Measurements from ENCODE around the gene NOS1AP. TPM values are rescaled to one million over a fixed set of nuclear protein-coding genes. Genes with fewer than 3 reads are reported as not detected.

The NOS1AP gene
- polyA plus RNA-seq, 3 donors: 0.12 TPM; not detected in 2

DNA sequence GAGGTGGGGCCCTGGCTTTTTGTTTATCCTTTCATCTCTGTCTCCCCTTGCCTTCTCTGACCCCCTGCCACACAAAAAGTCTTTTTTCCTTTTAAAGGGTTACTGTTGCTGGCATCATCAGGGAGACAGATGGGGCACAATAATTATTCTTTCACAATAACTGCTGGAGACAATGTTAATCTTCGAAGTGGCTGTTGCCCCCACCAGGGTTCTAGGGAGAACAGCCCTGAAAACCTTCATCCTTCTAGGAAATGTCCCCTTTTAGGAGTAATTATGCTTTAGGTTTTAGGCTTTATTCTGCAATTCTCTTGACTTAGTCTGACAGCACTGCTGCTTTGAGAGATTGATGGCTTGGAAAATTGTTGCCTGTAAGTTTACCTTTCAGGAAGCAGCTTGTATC is 150.0 kb downstream of the NOS1AP start:
- H3K9ac ChIP-seq (ENCODE audit: insufficient read depth, low read length, poor library complexity, severe bottlenecking): no peak overlapping the region
- H3K36me3 Mint-ChIP-seq: no peaks in the 10 kb centered on the region

DNA sequence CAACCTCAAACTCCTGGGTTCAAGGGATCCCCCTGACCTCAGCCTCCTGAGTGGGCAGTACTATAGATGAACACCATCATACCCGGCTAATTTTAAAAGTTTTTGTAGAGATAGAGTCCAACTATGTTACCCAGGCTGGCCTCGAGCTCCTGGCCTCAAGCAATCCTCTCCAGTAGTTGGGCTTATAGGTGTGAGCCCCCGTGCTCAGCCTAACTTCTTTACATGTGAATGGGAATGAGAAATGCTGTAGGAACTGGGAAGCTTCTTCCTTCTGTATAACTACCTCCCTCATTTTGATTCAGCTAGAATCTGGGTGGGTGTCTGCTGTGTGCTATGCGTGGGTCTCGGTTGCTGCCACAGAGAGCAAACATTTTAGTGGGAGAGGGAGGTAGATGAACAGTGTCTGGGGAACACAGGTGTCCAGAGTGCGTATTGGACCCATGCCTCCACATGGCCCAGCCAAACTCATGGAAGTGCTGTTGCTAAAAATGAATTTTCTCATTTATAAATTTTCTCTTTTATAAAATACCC is 150.6 kb downstream of the NOS1AP start:
- Histone ChIP-seq H3K4me1 (ENCODE audit: control insufficient read depth in 1 of 2, insufficient read depth in 2 of 2, low read length in 2 of 2) (no peaks in the 10 kb centered on the region), H3K36me3 (replicated peaks in 1 of 2; ENCODE audit: control insufficient read depth in 1 of 2, insufficient read depth in 2 of 2, low read length in 2 of 2) (no peaks in the 10 kb centered on the region)

More for the DNA sequence above, 150.0 kb downstream of the NOS1AP start:
- no peaks in the 10 kb centered on the region for H3K79me2 ChIP-seq (ENCODE audit: insufficient read depth, low read length)
- H3K27me3 ChIP-seq (ENCODE audit: control insufficient read depth in 2 of 2, insufficient read depth in 2 of 2, low read length in 2 of 2): no peaks in the 10 kb centered on the region
- Mint-ChIP-seq H3K4me3 (no peak overlapping the region), H3K27ac (no peak overlapping the region), H3K4me1 (peaks cover 9% of the 10 kb centered on the region), H3K9me3 (no peaks in the 10 kb centered on the region), H3K27me3 (ENCODE audit: low read depth in 3 of 3) (peaks cover 0 to 5% (median 4%) of the 10 kb centered on the region in 3 donors)
- no peaks in the 10 kb centered on the region for H3K4me1 ChIP-seq (ENCODE audit: control insufficient read depth in 1 of 2, insufficient read depth in 2 of 2, low read length in 2 of 2)
- TF ChIP-seq, protein P1, sequence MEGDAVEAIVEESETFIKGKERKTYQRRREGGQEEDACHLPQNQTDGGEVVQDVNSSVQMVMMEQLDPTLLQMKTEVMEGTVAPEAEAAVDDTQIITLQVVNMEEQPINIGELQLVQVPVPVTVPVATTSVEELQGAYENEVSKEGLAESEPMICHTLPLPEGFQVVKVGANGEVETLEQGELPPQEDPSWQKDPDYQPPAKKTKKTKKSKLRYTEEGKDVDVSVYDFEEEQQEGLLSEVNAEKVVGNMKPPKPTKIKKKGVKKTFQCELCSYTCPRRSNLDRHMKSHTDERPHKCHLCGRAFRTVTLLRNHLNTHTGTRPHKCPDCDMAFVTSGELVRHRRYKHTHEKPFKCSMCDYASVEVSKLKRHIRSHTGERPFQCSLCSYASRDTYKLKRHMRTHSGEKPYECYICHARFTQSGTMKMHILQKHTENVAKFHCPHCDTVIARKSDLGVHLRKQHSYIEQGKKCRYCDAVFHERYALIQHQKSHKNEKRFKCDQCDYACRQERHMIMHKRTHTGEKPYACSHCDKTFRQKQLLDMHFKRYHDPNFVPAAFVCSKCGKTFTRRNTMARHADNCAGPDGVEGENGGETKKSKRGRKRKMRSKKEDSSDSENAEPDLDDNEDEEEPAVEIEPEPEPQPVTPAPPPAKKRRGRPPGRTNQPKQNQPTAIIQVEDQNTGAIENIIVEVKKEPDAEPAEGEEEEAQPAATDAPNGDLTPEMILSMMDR (IDR thresholded peaks at IDR 0.05): no peak
- no peak for DNase-seq
- intact Hi-C loops (cut with micrococcal nuclease): no loop called here
- H3K27ac ChIP-seq (ENCODE audit: low read depth in 1 of 2, low read length in 2 of 2): no peak overlapping the region
- no CpG with 5 or more reads among the region's 1 CpG for WGBS (ENCODE audit: insufficient coverage)
- no peak overlapping the region for H3K4me3 ChIP-seq (replicated peaks in 1 of 3; ENCODE audit: low read depth in 2 of 3, low read length in 3 of 3)
- H3K9me3 ChIP-seq (replicated peaks in 1 of 2; ENCODE audit: control insufficient read depth in 1 of 2, insufficient read depth in 1 of 2, low read length in 2 of 2): no peaks in the 10 kb centered on the region
- H4K20me1 ChIP-seq (ENCODE audit: insufficient read depth, low read length): no peaks in the 10 kb centered on the region
- no peaks in the 10 kb centered on the region for H3K36me3 ChIP-seq (replicated peaks in 1 of 2; ENCODE audit: control insufficient read depth in 1 of 2, insufficient read depth in 2 of 2, low read length in 2 of 2)
- no peak overlapping the region for H3K4me2 ChIP-seq (replicated peaks; ENCODE audit: extremely low read depth, low read length, poor library complexity, severe bottlenecking)
- H2AFZ ChIP-seq (ENCODE audit: insufficient read depth, low read depth, low read length, poor library complexity, severe bottlenecking): no peak overlapping the region

More for the DNA sequence above, 150.6 kb downstream of the NOS1AP start:
- H3K27ac Mint-ChIP-seq: no peak overlapping the region
- TF ChIP-seq, protein P1 (IDR thresholded peaks at IDR 0.05): no peak
- no peak overlapping the region for H3K4me3 ChIP-seq (replicated peaks in 1 of 3; ENCODE audit: low read depth in 2 of 3, low read length in 3 of 3)
- H3K9ac ChIP-seq (ENCODE audit: insufficient read depth, low read length, poor library complexity, severe bottlenecking): no peak overlapping the region
- no peak overlapping the region for H3K4me3 Mint-ChIP-seq
- no peak overlapping the region for H2AFZ ChIP-seq (ENCODE audit: insufficient read depth, low read depth, low read length, poor library complexity, severe bottlenecking)
- peaks cover 0 to 5% (median 4%) of the 10 kb centered on the region in 3 donors for H3K27me3 Mint-ChIP-seq (ENCODE audit: low read depth in 3 of 3)
- H3K4me2 ChIP-seq (replicated peaks; ENCODE audit: extremely low read depth, low read length, poor library complexity, severe bottlenecking): no peak overlapping the region
- 100% methylated on average over 2 of the region's 6 CpGs for WGBS (ENCODE audit: insufficient coverage)
- intact Hi-C loops (cut with micrococcal nuclease): no loop called here
- DNase-seq: no peak
- H3K79me2 ChIP-seq (ENCODE audit: insufficient read depth, low read length): no peaks in the 10 kb centered on the region
- H3K4me1 Mint-ChIP-seq: peaks cover 9% of the 10 kb centered on the region
- H3K9me3 ChIP-seq (replicated peaks in 1 of 2; ENCODE audit: control insufficient read depth in 1 of 2, insufficient read depth in 1 of 2, low read length in 2 of 2): no peaks in the 10 kb centered on the region
- no peaks in the 10 kb centered on the region for H3K36me3 Mint-ChIP-seq
- H4K20me1 ChIP-seq (ENCODE audit: insufficient read depth, low read length): no peaks in the 10 kb centered on the region
- no peaks in the 10 kb centered on the region for H3K9me3 Mint-ChIP-seq
- no peaks in the 10 kb centered on the region for H3K27me3 ChIP-seq (ENCODE audit: control insufficient read depth in 2 of 2, insufficient read depth in 2 of 2, low read length in 2 of 2)
- no peak overlapping the region for H3K27ac ChIP-seq (ENCODE audit: low read depth in 1 of 2, low read length in 2 of 2)
